Thyroid gland (tissue), 4 donors: Measurements from ENCODE around the gene PEBP1. TPM values are rescaled to one million over a fixed set of nuclear protein-coding genes. Genes with fewer than 3 reads are reported as not detected.

Experiments
- DNase-seq, 2 donors: peaks; one replicate each; pipeline ENCODE4 v3.0.0-alpha.2; 2019
- H3K27ac ChIP-seq, 3 donors: fragments of 200-600 bp; sonication (generic); 1 replicate in 2 of 3; 2 replicates in 1 of 3; pipeline ENCODE4 v1.5.1; 2016 to 2019; ENCODE audit warnings: mild to moderate bottlenecking in 1 of 3, moderate library complexity in 1 of 3
- H3K27me3 ChIP-seq: fragments of 200-600 bp; sonication (generic); one replicate; pipeline ENCODE4 v1.5.1; 2019
- H3K36me3 ChIP-seq, 2 donors: fragments of 200-600 bp; sonication (generic); one replicate each; pipeline ENCODE4 v1.5.1; 2016 to 2019
- H3K4me1 ChIP-seq, 2 donors: fragments of 200-600 bp; sonication (generic); one replicate each; pipeline ENCODE4 v1.5.1; 2017 to 2019
- H3K4me3 ChIP-seq, 3 donors: fragments of 200-600 bp; sonication (generic); replicated peaks in 1 of 3; 1 replicate in 2 of 3; 2 replicates in 1 of 3; pipeline ENCODE4 v1.5.1; 2016; ENCODE audit warnings: mild to moderate bottlenecking in 1 of 3
- H3K9me3 ChIP-seq: fragments of 200-600 bp; sonication (generic); one replicate; pipeline ENCODE4 v1.5.1; 2017
- CTCF ChIP-seq, 6 experiments: fragments of 200-600 bp in 3 of 6; fragments of 450-650 bp in 3 of 6; sonication (generic) in 3 of 6; IDR thresholded peaks; one replicate each; pipeline ENCODE4 v1.5.1; 2016 to 2019; ENCODE audit warnings: antibody characterized with exemption in 6 of 6, mild to moderate bottlenecking in 2 of 6, inconsistent platforms in 1 of 6, moderate library complexity in 1 of 6
- POLR2A ChIP-seq, 2 donors: fragments of 450-650 bp; IDR thresholded peaks; one replicate each; pipeline ENCODE4 v1.6.1; 2017; ENCODE audit warnings: antibody characterized with exemption in 2 of 2, mild to moderate bottlenecking in 2 of 2, moderate library complexity in 1 of 2
- WGBS, 2 donors: methylation state at CpG; one replicate each; pipeline ENCODE4 v1.1.5; 2017; 5-methylcytosine and 5-hydroxymethylcytosine counted together
- intact Hi-C: fragments of 100-400 bp; cut with DNase I; formaldehyde crosslinking; loops from one replicate; pipeline ENCODE4 v1.15.1; 2023
- total RNA-seq, 4 donors: library from RNA; depleted of rRNA; stranded (reverse); fragments of >200 nt; gene quantifications; one replicate each; pipeline ENCODE4 v1.2.3, GENCODE V29; 2016

PEBP1 gene
- 1,000 to 10,000 TPM in 3 of 4 donors, 100 to 1,000 TPM in 1; 695 to 2,015 (median 1,366) TPM for total RNA-seq

GRCh38 chr12:118135788-118136558, at the start of gene PEBP1:
Gene PEBP1, plus strand, starts transcription at chr12:118136124. Its CDS starts 86 bp downstream, at chr12:118136210.
- TF ChIP-seq POLR2A (IDR thresholded peaks at IDR 0.05), result peak; percentile 98 to 100
- peak in 1 of 6 experiments; percentile 1 for TF ChIP-seq CTCF (IDR thresholded peaks at IDR 0.05)
- Histone ChIP-seq H3K27ac (peak within 1 kb of the TSS; percentile 99), H3K4me1 (peaks cover 55 to 57% of the 10 kb centered on the region in 2 donors), H3K36me3 (peaks cover 17% of the 10 kb centered on the region in 2 donors), H3K27me3 (no peaks in the 10 kb centered on the region), H3K9me3 (no peaks in the 10 kb centered on the region), H3K4me3 (peak within 1 kb of the TSS; percentile 96 to 99 (median 98))
- DNase-seq, result peak; percentile 96 to 97
- intact Hi-C loops, result no loop called here
- WGBS, 2 donors, result 0 to 1% methylated on average over 11 to 41 of the region's 70 CpGs

GRCh38 chr12:118089782-118090181, 46.1 kb upstream of the PEBP1 start:
- Histone ChIP-seq H3K36me3 (peaks cover 7 to 11% of the 10 kb centered on the region in 2 donors), H3K27ac (no peak overlapping the region), H3K9me3 (no peaks in the 10 kb centered on the region), H3K4me1 (no peaks in the 10 kb centered on the region), H3K4me3 (no peak overlapping the region), H3K27me3 (no peaks in the 10 kb centered on the region)
- intact Hi-C loops, result no loop called here
- WGBS, 2 donors, result 95% methylated on average over 9 of the region's 9 CpGs
- TF ChIP-seq CTCF (IDR thresholded peaks at IDR 0.05), result no peak
- no peak for TF ChIP-seq POLR2A (IDR thresholded peaks at IDR 0.05)
- no peak for DNase-seq

GRCh38 chr12:118094039-118094438, 41.9 kb upstream of the PEBP1 start:
- 89 to 94% methylated on average over 3 of the region's 3 CpGs for whole genome bisulfite sequencing, 2 donors
- TF ChIP-seq POLR2A (IDR thresholded peaks at IDR 0.05), result no peak
- TF ChIP-seq CTCF (IDR thresholded peaks at IDR 0.05), result no peak
- Histone ChIP-seq H3K36me3 (peaks cover 9 to 14% of the 10 kb centered on the region in 2 donors), H3K4me3 (no peak overlapping the region), H3K27me3 (no peaks in the 10 kb centered on the region), H3K4me1 (no peaks in the 10 kb centered on the region), H3K27ac (no peak overlapping the region), H3K9me3 (no peaks in the 10 kb centered on the region)
- DNase-seq, result no peak
- intact Hi-C loops, result no loop called here

- Histone ChIP-seq H3K4me1 (peaks cover 0 to 5% of the 10 kb centered on the region in 2 donors), H3K36me3 (peaks cover 0 to 7% of the 10 kb centered on the region in 2 donors), H3K27ac (no peak overlapping the region), H3K27me3 (no peaks in the 10 kb centered on the region), H3K9me3 (no peaks in the 10 kb centered on the region), H3K4me3 (no peak overlapping the region)
- 85 to 97% methylated on average over 3 of the region's 3 CpGs for WGBS, 2 donors
- intact Hi-C loops, result no loop called here
- DNase-seq, result no peak
- no peak for TF ChIP-seq POLR2A (IDR thresholded peaks at IDR 0.05)
These were observed 37.5 kb upstream of the PEBP1 start for GRCh38 chr12:118098401-118098800.

- peaks cover 0 to 5% of the 10 kb centered on the region in 2 donors for H3K4me1 ChIP-seq
- TF ChIP-seq POLR2A (IDR thresholded peaks at IDR 0.05), result no peak
- no peak for TF ChIP-seq CTCF (IDR thresholded peaks at IDR 0.05)
- H3K4me3 ChIP-seq, result no peak overlapping the region
- no peaks in the 10 kb centered on the region for H3K27me3 ChIP-seq
- intact Hi-C loops, result no loop called here
- H3K27ac ChIP-seq, result no peak overlapping the region
- no peak for DNase-seq
- H3K9me3 ChIP-seq, result no peaks in the 10 kb centered on the region
- 91 to 92% methylated on average over 12 of the region's 12 CpGs for WGBS, 2 donors
- peaks cover 0 to 7% of the 10 kb centered on the region in 2 donors for H3K36me3 ChIP-seq
These were observed 36.8 kb upstream of the PEBP1 start for GRCh38 chr12:118098911-118099671.
